Measurements from ENCODE around the gene MKNK1.

GRCh38 chr1:46537651-46538050, 66.4 kb downstream of the MKNK1 start:
- TF ChIP-seq POLR2A (IDR thresholded peaks at IDR 0.05), result no peak
- no peak for TF ChIP-seq CTCF (IDR thresholded peaks at IDR 0.05)
- no peak for TF ChIP-seq POLR2AphosphoS5 (IDR thresholded peaks at IDR 0.05)
- no peak for TF ChIP-seq EP300 (IDR thresholded peaks at IDR 0.05)

Measured in suprapubic skin (tissue), 4 donors.